ENCODE results near the gene THRB.

THRB gene

DNA sequence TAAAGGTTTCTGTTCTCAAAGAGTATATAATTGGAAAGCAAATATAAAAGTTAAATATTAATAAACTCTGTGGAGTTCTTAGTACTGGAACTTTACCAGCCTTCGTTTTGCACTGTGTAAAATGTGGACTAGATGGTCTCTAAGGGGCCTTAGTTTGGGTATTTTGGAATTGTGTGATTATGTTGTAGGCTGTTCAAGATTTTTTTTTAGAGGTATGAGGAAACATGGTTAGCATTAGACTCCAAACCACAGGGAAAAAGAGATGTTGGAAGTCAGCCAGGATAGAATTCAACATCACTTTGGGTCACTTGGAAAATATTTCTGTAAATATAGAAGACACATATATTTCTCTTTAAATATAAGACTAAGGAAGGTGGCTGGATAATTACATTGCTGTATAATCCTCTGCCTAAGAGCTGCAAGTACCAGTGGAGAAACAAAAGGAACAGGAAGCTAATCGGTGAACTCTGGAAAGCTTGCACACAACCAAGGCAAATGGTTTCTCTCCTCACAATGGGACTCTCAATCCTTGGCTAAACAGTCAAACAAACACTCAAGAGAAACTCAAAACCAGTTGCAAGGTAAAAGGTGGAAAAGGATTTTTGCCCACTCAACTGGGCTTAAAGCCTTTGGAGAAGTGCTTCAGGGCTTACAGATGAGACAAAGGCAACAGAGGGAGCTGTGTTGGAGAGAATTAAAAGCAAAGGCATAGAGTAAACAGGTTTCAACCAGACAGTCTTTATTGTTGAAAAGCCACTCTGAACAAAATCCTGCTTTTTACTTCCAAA is 407.8 kb downstream of the THRB start:
- DNase-seq: no peak

DNA sequence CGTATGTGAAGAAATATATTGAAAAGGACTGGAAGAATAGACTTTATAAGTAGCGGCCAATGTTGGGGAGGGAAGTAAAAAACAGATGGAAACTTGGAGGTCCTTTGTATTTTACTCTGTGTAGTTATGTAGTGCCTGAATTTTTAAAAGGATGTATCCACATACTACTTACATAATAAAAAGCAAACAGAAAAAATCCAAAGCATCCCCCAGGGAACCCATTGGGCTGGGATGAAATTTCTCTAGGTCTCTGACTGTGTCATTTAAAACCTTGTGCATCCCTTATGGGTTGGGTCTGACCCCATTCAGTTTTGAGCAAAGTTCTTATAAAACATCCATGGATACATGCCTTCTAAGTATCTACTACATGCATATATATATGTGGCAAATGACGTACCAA is 408.4 kb downstream of the THRB start:
- DNase-seq: no peak

DNA sequence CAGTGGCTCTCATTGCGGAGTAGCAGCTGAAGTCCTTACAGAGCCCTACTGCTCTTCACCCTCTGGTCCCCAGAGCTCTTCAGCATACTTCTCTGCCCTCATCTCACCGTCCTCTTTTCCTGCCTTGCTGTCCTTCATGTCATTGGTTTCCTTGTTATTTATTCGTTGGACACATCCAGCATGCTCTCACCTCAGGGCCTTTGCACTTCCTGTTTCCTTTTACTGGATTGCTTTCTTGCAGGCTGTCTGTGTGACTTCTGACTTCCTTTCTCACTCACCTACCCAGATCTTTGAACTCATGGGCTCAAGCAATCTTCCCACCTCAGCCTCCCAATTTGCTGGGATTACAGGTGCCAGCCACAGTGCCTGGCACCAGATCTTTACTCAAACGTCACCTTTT is 422.5 kb downstream of the THRB start:
- no peak for DNase-seq

DNA sequence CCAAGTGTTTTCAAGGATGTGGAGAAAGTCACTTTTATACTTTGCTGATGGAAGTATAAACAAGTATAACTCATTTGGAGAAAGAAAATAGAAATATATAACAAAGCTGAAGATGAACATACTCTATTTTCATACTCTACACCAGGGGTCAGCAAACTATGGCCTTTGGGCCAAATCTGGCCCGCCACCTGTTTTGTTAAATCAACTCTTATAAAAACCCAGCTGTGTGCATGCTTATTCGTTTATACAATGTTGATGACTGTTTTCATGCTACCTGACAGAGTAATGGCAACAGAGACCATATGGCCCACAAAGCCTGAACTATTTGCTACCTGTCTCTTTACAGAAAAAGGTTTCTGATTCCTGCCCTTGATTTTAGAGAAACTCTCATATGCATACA is 425.6 kb downstream of the THRB start:
- DNase-seq: no peak

DNA sequence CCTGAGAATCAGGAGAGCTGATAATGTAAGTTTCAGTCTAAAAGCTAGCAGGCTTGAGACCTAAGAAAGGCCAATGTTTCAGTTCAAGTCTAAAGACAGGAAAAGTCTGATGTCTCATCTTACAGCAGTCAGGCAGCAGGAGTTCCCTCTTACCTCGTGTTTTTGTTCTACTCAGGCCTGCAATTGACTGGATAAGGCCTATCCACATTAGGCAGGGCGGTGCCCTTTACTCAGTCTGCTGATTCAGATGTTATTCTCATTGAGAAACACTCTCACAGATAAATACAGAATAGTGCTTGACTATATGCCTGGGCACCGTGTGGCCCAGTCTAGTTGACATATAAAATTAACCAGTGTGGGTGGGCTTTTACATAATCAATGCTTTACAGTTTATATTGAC is 427.2 kb downstream of the THRB start:
- DNase-seq: no peak

All from CD4-positive, alpha-beta T cell treated with Interleukin-4 for 1 hour (primary cell).